NCI-H2081 (cell line): ENCODE measurements around the gene FRRS1.
"Not testable (repeated sequence)": the region's sequence is repeated elsewhere in the genome, so short reads cannot be mapped to it uniquely, and the experiment has no call there.

Experiments
- DNase-seq, 2 experiments: peaks; one replicate each; lab custom pipeline; 2025; lab: John Stamatoyannopoulos, UW

Gene FRRS1

DNA sequence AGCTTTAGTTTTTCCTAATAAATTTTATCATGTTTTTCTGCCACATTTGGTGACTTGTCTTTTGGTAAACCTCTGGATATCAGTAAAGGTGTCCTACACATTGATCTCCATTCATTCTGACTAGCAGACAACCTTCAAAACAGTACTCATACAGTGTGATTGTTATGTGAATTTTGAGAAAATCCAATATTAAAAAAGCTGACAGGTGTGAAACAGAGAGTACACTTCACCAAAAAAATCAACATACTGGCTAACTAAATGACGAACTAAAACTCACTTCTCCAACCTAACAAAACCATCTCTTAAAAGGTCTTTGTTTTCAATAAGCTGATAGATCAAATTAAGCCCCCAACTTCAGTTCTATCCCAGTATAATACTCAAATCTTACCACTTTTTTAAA, 1.5 kb downstream of the FRRS1 start:
- no peak for DNase-seq

DNA sequence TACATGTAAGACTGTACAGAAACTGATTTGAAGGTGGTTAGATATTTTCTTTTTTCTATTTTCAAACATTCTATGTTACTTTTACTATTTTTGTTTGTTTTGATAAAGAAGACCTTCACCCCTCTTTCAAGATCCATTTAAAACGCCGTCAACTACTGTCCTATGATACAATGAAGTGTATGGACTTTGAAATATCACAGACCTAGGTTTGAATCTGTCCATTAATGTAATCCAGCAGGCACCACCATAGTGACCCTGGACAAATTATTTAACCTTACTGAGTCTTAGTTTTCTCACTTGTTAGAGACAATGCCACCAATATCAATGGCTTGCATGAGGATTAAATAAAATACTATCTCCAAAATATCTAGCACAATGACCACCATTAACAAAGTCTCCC, 2.0 kb downstream of the FRRS1 start:
- no peak for DNase-seq

DNA sequence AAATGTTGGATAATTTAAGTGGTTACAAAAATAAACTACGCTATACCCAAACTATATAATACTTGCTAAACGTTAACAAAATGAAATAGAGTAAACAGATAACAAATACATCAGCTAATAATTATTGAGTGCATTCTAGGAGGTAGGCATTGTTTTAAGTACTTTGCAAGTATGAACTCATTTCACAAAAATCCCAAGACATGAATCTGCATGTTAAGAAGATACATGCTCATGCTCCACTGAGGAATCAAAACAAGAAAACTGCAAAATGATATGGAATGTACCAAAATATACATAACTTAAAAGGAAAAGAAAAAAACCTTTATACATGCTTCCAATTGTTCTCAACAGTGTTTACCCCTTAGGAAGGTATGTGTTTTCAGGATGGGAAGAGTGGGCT, 2.5 kb downstream of the FRRS1 start:
- DNase-seq = no peak

DNA sequence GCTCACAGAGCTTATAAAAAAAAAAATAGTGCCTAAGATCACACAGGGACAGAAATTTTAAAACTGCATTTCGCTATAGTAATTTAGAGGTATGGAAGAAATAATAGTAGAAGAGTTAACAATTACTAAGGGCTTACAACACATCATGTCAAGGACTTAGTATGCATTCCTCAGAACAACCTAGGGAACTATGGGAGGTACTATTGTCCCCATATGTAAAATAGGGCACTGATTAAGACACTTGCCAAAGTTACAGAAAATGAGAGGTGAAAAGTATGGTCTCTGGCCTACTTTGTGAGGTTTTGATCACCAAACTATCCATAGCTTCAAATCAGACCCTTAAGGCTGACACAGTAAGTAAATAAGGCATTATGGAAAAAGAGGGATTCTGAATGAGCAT, 4.7 kb downstream of the FRRS1 start:
- DNase-seq = no peak

DNA sequence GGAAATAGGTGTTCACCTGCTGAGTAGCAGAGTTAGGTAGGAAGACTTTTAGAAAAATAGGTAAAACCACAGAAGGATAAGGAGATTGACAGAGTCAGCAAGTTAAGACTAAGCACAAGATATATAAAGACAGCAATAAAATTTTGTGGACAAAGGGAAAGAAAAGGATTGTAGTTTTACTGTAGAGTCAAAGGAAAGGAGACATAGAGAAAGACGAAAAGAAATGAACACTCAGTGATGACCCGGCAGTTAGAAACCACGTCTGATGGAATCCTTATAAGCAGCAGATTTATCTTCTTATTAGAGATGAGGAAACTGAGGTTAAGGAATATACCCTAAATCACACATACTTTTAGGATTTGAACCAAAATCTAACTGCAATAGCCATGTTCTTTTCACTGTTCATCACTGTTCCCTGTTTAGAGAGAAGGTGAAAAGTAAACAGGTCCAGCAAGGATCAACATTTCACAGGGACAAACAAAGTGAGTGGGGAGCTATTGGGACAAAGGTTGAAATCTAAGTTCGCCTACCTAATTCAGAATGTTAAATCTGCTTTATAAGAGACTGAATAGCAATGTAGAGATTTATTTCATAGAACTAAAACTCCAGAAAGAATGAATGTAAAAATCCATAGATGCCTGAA, 6.8 kb downstream of the FRRS1 start:
- no peak for DNase-seq

DNA sequence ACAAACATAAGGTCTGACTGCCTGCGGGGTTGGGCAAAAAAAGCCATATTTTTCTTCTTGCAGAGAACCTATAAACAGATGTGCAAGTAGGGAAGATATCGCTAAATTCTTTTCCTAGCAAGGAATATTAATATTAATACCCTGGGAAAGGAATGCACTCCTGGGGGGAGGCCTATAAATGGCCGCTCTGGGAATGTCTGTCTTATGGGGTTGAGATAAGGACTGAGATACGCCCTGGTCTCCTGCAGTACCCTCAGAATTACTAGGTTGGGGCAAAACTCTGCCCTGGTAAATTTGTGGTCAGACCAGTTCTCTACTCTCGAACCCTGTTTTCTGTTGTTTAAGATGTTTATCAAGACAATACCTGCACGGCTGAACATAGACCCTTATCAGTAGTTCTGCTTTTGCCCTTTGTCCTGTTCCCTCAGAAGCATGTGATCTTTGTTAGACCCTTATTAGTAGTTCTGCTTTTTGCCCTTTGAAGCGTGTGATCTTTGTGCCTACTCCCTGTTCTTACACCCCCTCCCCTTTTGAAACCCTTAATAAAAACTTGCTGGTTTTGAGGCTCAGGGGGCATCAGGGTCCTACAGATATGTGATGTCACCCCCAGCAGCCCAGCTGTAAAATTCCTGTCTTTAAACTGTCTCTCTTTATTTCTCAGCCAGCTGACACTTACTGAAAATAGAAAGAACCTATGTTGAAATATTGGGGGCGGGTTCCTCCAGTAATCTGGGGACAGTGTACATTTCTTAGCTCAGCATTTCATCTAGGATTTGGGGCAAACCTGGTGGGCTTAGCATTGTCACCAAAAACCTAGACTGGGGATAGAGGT, 7.5 kb downstream of the FRRS1 start:
- not testable (repeated sequence) for DNase-seq

DNA sequence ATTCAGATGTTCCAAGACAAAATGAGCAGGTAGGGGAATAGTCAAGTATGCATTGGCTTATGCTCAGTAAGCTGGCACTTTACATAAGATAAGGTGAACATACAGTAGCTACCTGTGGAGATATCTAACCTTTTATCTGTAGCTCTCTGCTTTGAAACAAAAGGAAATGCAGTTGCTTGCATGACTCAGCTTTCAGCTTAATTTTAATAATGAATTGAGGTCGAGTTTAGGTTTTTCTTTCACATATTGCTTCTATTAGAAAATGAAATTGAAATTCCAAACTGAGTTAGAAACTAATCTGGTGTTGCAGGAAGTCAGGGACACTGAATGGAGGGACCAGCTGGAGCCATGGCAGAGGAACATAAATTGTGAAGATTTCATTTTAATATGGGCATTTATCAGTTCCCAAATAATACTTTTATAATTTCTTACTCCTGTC, 8.3 kb downstream of the FRRS1 start:
- DNase-seq = no peak

DNA sequence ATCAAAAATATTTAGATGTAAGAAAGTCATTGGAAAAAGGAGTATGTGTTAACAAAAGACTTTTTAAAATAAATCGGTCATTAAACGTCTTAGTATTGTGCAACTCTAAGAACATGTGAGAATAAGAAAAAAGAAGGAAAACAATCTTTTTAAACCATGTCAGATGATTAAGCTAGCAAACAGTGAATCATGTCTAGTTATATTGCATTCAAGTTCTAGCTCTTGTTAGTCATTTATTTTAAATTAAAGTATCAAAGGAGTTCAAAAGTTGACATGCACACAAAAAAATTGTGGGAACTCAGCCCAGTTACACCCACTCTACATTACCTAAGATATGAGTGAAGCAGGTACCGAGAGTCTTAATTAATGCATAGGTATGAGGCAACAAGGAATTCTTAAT, 9.8 kb downstream of the FRRS1 start:
- DNase-seq = no peak

DNA sequence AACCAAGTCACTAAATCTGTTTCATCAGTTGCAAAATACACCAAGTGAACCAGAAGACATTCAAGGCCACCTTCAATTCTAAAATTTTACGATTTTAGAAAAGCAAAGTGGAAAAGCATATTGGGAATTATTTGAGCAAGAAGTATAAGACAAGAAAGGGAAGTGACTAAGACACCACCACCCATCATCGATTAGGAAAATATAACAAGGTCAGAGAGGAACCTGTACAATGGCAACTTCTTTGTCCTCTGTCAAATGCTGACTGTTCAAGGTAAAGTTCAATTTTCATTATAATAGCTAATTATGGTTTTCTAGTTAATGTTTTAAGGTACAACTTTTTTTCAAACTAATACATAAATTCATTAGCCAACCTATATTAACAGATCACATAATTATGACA, 10.8 kb downstream of the FRRS1 start:
- DNase-seq = no peak

DNA sequence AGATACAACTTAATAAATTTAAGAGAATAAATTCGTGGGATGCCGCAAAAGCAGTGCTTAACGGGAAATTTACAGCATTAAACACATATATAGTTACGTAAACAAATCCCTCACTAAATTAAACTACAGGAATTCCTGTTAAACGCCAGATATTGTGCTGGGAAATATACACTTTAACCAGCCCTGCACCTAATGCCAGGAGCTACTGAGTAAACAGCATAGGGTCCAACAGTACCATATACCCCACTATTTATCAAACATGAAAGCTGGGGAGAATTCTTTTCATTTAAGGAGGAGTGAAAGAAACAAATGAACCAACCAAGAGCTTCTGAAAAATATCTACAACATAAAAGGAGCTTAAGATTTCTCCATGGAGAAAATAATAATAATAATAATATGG, 11.7 kb downstream of the FRRS1 start:
- no peak for DNase-seq

DNA sequence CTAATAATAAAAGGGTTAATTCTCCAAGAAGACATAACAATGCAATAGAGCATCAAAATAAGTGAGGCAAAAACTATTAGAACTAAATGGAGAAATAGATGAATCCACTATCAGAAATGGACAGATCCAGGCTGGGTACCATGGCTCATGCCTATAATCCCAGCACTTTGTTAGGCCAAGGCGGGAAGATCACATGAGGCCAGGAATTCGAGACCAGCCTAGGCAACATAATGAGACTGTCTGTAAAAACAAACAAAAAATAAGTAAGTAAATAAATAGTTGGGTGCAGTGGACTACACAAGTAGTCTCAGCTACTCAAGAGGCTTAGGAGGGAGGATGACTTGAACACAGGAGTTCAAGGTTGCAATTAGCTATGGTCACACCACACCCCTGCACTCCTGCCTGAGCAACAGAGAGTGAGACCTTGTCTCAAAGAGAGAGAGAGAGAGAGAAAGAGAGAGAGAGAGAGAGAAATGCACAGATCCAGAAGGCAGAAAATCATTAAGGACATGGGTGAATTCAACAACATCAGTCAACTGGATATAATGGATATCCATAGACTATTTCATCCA, 12.3 kb downstream of the FRRS1 start:
- no peak for DNase-seq

DNA sequence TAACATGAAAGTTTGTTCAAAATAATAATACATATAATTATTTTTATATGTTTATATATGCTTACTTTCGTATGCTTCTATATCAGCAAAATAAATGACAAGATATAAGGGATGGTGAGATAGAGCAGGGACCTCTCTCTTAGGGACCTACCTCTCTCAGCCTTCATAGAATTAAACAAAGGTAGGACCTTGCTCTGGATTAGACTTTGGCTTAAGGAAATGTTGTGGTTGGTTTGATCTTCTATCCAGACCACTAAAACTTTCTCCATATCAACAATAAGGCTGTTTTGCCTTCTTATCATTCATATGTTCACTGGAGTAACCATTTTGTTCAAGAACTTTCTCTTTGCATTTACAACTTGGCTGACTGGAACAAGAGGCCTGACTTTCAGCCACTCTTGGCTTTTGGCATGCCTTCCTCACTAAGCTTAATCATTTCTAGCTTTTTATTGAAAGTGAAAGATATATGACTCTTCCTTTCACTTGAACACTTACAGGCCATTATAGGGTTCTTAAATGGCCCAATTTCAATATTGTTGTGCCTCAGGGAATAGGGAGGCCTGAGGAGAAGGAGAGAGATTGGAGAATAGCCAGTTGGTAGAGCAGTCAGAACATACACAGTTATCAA, 14.4 kb downstream of the FRRS1 start:
- no peak for DNase-seq

DNA sequence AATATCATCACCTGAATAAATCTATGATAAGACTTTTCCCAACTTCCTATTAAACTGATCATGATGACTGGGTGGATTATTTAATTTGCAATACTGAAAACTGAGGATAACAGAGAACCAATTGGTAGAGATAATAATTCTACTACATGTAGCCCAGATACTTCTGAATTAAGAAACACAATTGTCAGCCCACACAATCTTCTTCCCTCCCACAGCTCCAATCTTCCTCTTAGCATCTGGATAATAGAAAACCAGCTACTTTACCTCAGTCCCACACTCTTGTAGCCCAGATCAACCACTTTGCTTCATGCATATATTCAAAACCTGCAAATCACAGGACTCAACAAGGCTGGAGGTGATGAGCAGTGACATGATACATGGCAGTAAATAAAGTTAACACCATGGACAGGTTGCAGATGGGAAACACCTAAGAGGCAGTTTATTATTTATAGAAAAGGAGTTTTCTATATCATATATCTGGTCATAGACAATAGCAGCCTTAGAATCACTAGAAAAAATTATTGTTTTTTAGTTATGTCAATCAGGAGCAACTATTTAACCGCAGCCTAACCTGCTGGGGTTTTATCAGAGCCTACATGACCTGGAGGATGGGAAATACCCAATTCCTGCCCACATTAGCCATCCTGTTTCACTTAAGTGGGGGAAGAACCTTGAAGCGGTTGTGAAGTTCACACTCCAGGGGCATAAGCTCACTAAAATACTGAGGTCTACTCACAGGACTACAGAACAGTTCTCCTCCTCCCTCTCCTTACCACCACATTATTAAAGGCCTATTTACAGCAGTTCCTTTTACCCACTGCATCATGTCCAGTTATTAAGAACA, 16.7 kb downstream of the FRRS1 start:
- DNase-seq = no peak

DNA sequence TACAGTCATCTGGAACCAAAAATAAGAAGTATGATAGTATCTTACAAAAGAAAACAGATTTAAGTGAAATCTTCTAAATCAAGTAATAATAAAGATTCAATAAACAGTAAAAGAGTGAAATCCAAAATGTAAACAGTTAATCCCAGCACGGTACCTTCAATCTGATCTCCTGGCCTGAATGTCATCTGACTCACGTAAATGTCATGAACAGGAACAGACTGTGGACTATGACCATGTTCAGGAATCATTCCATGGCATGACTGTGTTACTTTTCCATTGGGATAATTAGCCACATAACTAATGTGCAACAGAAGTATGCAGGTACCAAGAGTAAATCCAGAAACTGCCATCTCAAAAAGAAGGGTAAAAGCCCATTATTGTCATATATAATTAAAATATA, 18.0 kb downstream of the FRRS1 start:
- DNase-seq = no peak

DNA sequence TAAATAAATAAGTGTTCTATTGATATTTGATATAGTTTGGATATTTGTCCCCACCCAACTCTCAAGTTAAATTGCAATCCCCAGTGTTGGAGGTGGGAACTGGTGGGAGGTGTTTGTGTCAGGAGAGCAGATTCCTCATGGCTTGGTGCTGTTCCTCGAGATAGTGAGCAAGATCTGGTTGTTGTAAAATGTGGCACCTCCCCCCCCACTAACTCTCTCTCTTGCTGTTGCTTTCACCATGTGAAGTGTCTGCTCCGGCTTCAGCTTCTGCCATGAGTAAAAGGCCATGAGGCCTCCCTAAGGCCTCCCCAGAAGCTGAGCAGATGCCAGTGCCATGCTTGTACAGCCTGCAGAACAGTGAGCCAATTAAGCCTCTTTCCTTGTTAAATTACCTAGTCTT, 20.8 kb downstream of the FRRS1 start:
- no peak for DNase-seq

DNA sequence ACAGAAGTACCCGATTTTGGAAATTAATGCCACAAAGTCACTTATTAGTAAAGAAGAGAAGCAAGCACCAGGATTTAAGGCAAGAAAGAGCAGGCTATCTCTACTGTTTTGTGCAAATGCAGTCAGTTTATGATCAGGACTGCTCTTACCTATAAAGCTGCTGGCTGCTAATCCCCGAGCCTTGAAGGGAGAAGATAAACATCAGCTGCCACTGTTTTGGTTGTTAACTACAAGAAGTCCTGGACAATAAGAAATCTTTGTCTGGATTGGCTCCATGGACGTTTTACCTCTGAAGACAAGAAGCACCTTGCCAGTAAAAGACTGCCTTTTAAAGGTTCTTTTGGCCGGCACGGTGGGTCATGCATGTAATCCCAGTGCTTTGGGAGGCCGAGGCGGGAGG, 21.4 kb downstream of the FRRS1 start:
- DNase-seq = no peak

DNA sequence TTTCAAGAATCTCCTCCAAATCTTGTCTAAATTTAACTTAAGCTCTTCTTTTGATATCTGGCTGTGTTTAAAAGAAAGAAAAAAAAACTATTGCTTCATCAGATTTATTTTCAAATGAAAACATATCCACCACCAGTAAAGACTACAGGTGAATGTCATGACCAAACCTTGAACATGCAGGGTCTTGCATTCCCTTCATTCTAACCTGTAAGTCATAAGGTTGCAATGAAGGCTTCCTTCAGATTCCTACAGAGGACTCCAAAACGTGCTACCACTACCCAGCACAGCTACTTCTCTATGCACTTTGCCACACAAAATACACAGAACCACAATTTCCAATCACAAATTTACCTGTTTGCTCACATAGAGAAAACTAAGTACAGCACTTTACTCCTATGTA, 26.3 kb downstream of the FRRS1 start:
- no peak for DNase-seq

DNA sequence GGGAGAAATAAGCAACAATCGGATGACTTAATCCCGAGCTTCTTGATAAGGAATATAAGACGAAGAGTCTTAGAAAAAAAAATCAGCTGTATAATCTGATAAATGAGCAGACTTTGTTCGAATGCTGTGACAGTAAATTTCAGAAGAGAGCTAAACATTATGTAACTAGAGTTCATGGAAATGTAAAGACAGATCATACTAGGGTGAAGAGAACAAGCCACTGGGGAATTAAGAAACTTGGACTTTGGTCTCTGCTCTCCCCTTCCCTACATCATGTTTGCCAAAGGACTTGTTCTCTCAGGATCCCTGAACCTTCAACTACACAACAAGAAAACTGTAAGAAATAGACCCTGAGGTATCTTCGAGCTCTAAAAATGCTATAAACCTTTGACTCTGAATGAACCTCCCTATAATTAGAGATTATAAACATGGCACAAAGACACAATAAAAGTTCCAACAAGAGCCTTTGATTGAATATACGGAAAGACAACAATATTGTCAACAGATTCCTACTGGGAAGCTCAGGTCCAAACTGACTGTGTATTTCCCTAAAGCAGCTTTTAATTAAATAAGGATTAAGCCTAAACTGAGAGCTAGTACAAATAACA, 27.5 kb downstream of the FRRS1 start:
- no peak for DNase-seq

DNA sequence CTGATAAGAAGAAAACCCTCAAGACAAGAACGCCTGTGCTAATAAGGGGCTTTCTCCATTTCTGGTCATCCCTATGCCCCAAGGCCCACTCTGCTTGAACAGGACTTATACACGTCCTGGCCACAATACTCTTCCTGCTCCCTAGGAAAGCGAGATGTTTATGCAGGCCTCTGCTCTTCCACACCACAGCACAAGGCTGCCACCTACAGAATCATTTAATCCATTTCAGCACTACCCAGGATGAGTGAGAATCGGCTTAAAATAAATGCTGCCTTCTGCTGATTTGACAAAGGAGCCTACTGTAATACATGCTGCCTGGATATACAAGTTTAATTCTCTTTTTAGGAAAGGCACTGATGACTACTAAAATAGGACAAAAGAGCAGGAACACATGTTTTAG, 29.4 kb downstream of the FRRS1 start:
- DNase-seq = peak in 1 of 2 experiments; percentile 58

DNA sequence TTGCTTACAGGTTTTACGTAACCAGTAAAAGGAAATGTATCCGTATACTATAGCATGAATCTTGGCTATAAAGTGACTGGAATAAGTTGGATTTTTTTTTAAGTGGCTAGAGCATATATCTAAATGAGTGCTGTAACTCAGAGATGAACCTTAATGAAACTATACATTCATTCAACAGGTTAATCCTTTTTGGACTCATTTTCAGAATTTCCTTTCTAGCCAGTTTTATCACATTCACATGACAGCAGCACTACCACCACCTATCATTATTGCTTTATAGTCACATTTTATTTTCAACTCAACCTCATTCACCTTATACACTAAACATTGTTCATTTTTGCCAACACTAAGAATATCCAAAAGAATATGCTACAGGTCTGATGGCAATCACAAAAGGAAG, 30.6 kb downstream of the FRRS1 start:
- DNase-seq = no peak

DNA sequence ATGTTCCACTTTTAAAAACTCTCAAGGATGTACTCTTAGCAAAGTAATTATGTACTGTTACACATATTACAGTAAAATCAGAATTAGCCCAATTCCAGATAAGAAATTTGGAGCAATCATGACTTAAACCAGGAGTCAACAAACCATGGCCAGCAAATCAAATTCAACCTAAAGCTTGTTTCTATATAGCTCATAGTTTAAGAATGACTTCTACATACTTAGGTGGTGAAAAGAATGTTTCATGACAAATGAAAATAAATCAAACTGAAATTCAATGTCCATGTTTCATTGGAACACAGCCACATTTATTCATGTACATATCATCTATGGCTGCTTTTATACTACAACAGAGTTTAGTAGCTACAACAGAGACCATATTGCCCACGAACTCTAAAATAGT, 35.1 kb downstream of the FRRS1 start:
- DNase-seq = no peak
